GM18951 (cell line): ENCODE results near the gene ARL15.

ENCODE experiments used
- POLR2A ChIP-seq: IDR thresholded peaks from 4 replicates; pipeline ENCODE4 v1.6.1; 2011; ENCODE audit warnings: mild to moderate bottlenecking; ENCODE audit not compliant: insufficient read length, insufficient read depth; ENCODE audit errors: extremely low read depth
- in situ Hi-C: fragments of 300-500 bp; cut with MboI; formaldehyde crosslinking; loops from one replicate; pipeline ENCODE4 v1.12.0; 2022; ENCODE audit warnings: low sequenced_read_pairs, mixed read lengths, inconsistent platforms; ENCODE audit not compliant: unreplicated experiment

The ARL15 gene

GRCh38 chr5:54156577-54156976 is 153.8 kb downstream of the ARL15 start:
- no peak for TF ChIP-seq POLR2A
- in situ Hi-C loops = no loop called here

- TF ChIP-seq POLR2A = no peak
- in situ Hi-C loops = no loop called here
Observed at GRCh38 chr5:54150841-54151240, 159.5 kb downstream of the ARL15 start.

GRCh38 chr5:54148858-54149257 is 161.5 kb downstream of the ARL15 start:
- TF ChIP-seq POLR2A = no peak
- in situ Hi-C loops = no loop called here

GRCh38 chr5:54148067-54148845 is 162.1 kb downstream of the ARL15 start:
- no peak for TF ChIP-seq POLR2A
- in situ Hi-C loops = no loop called here

- TF ChIP-seq POLR2A = no peak
- in situ Hi-C loops = no loop called here
Observed at GRCh38 chr5:54146916-54147315, 163.5 kb downstream of the ARL15 start.

- no peak for TF ChIP-seq POLR2A
- in situ Hi-C loops = no loop called here
Observed at GRCh38 chr5:54146390-54146789, 164.0 kb downstream of the ARL15 start.

GRCh38 chr5:54140247-54140840 is 170.0 kb downstream of the ARL15 start:
- TF ChIP-seq POLR2A = no peak
- in situ Hi-C loops = no loop called here

- no peak for TF ChIP-seq POLR2A
- in situ Hi-C loops = no loop called here
Observed at GRCh38 chr5:54136516-54137440, 173.6 kb downstream of the ARL15 start.

GRCh38 chr5:54135042-54135441 is 175.3 kb downstream of the ARL15 start:
- no peak for TF ChIP-seq POLR2A
- in situ Hi-C loops = no loop called here

- TF ChIP-seq POLR2A = no peak
- in situ Hi-C loops = no loop called here
Observed at GRCh38 chr5:54133917-54134316, 176.5 kb downstream of the ARL15 start.

- in situ Hi-C loops = no loop called here
- TF ChIP-seq POLR2A = no peak
Observed at GRCh38 chr5:54120473-54120872, 189.9 kb downstream of the ARL15 start.

GRCh38 chr5:54117957-54118356 is 192.4 kb downstream of the ARL15 start:
- in situ Hi-C loops = no loop called here
- no peak for TF ChIP-seq POLR2A

- no peak for TF ChIP-seq POLR2A
- in situ Hi-C loops = no loop called here
Observed at GRCh38 chr5:54115735-54116403, 194.5 kb downstream of the ARL15 start.
